NB4 (cell line): ENCODE data around the gene DENND4B.

Experiments
- CTCF ChIP-seq: IDR thresholded peaks from one replicate; pipeline ENCODE4 v1.5.1; 2012; ENCODE audit warnings: low read depth, low read length
- MAX ChIP-seq: IDR thresholded peaks from 2 replicates; pipeline ENCODE4 v1.6.1; 2011; ENCODE audit warnings: low read depth, low read length
- POLR2A ChIP-seq: IDR thresholded peaks from 2 replicates; pipeline ENCODE4 v1.6.1; 2011; ENCODE audit warnings: mild to moderate bottlenecking; ENCODE audit not compliant: insufficient read length; ENCODE audit errors: extremely low read depth

GRCh38 chr1:153929426-153929825 lies 17.1 kb downstream of the DENND4B start:
- no peak for TF ChIP-seq CTCF
- TF ChIP-seq MAX = no peak
- TF ChIP-seq POLR2A = no peak
